ENCODE data around the gene SNX14.

DNA sequence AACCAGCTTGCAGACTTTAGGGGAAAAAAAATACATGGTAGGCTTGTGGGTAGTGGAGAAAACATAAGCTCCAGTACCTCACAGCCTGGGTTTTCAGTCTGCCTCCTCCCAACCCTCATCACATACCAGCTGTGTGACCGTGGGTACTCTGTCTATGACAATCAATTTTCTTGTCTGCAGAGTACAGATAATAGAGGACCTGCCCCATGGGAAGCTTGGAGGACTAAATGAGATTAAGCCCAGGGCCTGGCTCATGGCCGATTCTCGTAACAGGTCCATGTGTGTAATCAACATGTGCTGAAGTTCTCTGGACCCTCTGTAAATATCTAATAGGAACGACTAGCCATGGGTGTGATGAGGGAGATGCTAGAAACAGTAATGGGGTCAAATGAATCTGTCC, 109.8 kb downstream of the SNX14 start:
- TF ChIP-seq TAF1 (IDR thresholded peaks at IDR 0.05; ENCODE audit: low read depth, low read length) (no peak), POLR2A (IDR thresholded peaks at IDR 0.05; ENCODE audit: low read depth, low read length) (no peak), POLR2AphosphoS5 (IDR thresholded peaks at IDR 0.05; ENCODE audit: low read depth, low read length) (no peak), SPI1 (IDR thresholded peaks at IDR 0.05; ENCODE audit: low read depth, low read length) (no peak)

All from GM12891 (cell line).